Smooth muscle cell of the umbilical artery (primary cell): ENCODE data around the gene H2BK1. TPM values are rescaled to one million over a fixed set of nuclear protein-coding genes. Genes with fewer than 3 reads are reported as not detected.

Experiments used
- total RNA-seq: library from RNA; depleted of rRNA; stranded (reverse); fragments of >200 nt; gene quantifications from 2 replicates; pipeline ENCODE4 v1.2.3, GENCODE V29; 2014

Gene H2BK1
- total RNA-seq = not detected in 2 replicates

DNA sequence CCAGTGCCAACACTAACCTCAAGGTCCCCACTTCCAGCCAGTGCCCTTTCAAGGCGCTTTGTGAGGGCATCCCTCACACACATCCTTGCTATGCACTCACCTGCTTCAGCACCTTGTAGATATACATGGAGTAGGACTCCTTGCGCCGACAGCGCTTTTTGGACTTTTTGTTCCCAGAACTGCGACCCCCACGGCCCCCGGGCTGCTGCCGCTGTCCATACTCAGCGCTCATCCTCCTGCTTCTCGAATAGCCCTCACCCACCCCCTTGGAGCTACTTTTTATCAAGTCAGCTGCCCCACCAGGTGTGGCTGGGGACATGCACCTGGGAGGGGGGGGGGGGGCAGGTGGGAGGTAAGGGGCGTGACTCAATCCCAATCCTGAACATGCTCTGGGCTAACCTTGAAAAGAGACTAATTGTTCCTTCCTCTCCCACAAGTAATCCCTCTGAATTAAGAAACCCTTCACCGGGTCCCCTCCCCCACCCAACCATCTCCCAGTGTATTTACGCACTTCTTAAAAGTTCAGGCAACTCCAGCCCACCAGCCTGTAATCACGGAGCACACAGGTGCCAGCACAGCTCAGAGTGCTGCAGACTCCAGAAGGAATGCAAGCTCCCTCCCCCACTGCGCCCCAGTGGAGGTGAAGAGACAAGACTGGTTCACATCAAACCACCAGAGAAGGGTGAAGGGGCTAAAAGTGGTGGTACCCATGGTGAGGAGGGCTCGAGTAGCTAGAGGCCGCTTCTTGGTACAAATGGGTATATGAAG lies at the start of gene H2BK1:
H2BK1 (minus strand) TSS at position 402 of the 768 bp plus-strand sequence; CDS start at position 232, 170 bp downstream.

DNA sequence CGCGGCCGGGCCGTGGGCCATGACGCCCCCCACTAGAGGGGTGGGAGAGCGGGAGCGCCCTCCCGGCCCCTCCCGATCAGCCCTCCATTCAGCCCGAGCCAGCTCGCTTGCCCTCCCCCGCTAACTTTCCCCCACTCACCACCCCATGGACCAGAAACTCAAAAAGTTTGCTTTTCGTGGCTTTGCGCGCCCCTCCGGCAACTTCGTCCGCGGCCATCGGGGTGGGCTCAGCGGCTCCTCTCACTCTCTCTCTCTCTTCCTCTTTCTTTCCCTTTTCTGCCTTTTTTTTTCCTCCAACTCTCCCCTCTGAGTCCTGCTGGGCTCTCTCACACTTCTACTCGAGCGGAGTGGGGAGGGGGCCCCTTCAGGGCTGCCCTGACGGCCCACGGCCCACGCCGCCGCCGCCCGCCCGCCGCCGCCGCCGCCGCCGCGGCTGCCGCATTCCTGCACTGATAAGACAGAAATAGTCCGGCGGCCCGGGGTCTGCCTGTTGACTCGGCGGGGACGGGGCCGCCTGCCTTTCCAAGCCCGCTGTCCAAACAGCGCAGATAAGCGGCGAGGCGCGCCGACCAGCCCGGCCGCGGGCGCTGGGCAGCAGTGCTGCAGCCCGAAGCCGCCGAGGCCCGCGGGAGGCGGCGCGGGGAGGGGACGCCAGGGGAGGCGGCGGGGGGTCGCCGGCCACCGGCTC lies 38.2 kb upstream of the H2BK1 start, which contains the start of gene SMARCD3:
SMARCD3 (minus strand) TSS at position 349 of the 688 bp plus-strand sequence; CDS start at position 217, 132 bp downstream.

DNA sequence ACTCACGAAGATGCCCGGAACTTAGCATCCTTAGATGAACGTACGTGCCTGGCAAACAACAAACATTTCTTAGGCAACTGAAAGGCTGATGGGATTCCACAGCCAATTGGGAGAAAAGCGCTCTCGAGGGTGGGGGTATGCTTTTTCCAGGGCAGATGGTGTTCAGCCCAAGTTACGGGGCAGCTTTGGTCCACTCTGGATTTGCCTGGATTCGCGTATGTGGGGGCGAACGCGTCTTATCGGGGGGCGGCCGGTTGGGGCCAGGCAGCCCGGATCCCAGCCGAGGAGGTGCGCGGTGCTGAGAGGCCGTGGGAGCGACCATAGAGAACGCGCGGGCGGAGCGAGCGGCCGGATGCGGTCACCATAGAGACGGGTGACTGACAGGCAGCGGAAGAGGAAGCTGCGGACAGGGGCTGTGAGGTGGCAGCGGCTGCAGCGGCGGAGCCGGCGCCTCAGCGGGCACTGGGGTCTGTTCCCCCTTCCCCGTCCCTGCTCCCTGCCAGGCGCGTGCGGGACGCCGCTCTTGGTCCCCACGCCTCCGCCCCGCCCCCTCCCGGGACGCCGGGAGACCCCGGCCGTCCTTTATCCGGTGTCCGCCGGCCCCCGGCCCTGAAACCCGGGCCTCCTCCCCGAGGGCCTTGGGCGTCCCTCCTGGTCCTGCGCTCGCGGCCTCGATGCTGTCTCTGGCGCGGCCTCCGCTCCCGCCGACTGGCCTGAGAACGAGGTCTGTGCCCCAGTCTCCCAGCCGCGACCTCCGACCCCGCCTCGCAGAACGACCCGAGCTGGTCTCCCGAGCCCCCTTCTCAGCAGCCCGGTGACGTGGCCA lies 22.0 kb upstream of the H2BK1 start, which contains the start of gene CHPF2:
CHPF2 (plus strand) TSS at position 393 of the 826 bp plus-strand sequence. CDS start 1,529 bp downstream, outside the sequence.

DNA sequence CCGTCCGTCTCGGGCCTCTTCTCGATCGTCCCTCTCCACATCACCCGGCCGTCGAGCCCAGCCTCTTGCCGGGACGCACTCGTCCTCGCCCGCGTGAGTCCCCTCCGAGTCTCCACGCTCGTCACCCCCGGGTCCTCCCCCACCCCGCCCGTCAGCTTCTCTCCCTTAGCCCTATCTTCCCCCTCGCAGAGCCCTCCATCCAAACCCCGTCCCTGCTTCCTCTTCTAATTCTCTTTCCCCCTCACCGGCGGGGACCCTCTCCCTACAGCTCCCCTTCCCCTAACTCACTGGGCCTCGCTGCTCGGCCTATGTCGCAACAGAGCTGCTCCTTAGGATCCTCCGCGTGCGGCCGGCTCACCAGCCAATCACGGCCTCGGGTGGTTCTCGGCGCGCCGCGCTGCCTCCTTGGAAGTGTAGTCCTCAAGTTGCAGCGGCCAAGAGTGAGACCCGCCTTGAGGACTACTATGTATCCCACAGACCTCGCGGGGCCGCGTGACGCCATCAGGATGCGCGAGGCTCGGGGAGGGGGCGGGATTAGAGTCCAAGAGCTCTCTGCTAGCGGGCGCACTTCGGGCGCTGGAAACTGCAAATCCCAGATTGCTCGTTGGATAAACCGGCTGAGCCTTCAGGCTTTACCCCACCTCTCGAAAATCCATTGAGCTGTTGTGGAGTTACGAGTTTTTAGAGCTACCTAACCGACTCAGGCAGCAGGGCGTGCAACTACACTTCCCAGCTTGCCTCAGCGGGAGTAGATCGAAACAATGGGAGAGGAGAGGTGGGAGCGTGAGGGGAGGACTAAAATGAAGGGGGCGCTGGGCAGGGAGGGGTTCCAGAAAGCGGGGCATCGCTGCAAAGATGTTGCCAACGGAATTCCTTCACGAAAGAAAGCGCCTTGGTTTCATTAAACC lies 16.8 kb upstream of the H2BK1 start, which contains the start of gene ABCF2:
ABCF2 (minus strand) TSS at position 331 of the 908 bp plus-strand sequence. CDS start 747 bp downstream, outside the sequence.

DNA sequence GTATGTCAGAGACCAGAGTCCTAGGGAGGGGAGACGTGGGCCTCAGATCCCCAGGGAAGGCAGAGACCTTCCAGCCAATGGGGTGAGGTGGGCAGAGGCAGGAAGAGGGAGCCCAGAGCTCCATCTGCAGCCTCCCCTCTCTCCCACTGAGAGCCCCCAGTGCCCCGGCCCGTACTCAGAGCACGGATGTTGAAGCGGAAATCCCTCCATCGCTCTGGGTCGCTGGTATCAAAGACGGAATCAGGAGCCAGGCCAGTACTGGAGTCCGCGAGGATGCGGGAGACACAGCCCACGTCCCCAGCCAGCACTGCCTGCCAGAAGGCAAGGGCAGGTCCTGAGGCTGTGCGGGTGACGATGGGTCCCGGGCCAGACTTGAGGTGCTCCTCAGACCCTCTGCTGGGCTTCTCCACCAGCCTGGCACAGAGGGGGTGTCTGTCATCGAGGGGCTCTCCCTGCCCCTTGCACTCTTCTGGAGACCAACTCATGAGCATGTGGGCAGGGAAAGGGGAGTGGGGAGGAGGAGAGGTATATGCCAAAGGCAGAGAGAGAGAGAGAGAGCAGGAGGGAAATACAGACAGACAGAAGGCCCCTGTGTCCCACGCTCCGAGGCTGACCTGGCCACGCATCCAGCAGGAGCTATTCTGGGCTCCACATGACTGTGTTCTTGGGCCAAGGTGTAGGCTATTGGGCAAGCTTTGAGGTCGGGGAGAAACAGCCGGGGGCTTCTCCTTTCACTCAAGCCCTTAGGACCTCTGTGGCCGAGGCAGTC lies 23.5 kb downstream of the H2BK1 start, which contains the start of gene ASB10:
ASB10 (minus strand) TSS at position 611 of the 769 bp plus-strand sequence; CDS start at position 491, 120 bp downstream.

DNA sequence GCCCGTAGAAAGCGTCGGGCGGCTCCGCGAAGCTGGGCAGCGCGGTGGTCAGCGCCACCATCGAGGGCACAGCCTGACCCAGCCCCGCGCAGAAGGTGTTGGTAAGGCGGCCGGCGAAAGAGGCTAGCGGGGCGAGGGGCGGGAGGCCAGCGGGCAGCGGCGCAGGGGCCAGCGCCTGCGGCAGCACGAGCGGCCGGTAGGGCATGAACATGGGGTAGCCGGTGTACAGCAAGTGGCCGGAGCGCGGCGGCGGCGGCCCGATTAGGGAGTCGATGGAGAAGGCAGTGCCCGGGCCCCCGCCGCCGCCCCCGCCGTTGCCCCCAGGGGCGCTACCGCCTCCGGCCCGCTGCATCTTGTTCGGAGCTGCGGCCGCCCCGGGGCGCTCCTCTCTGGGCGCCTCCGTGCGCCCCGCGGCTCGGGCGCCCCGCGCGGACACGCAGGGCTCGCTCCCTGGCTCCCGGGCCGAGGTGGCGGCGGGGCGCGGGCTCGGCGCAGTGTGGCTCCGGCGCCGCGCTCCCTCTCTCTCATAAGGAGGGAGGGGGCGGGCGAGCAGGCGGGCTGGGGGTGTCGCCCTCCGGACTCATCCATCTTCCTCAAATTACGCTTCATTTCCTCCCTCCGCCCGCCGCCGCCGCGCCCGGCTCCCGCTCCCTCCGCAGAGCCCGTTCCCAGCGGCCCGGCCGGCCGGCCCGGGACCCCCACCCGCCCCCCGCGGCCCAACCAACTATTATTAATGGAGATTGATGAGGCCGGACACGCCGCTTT lies 42.9 kb downstream of the H2BK1 start, which contains the start of gene GBX1:
GBX1 (minus strand) TSS at position 498 of the 765 bp plus-strand sequence; CDS start at position 352, 146 bp downstream.

Other genes with a start within 250 kb of the H2BK1 start
- gene KCNH2, start 232.2 kb downstream of the H2BK1 start, total RNA-seq = 2.7 and 3.8 TPM in 2 replicates
- gene NOS3, start 219.5 kb downstream of the H2BK1 start, total RNA-seq = 2.1 and 6.5 TPM in 2 replicates
- 1.6 and 2.1 TPM in 2 replicates for gene ATG9B, start 186.0 kb downstream of the H2BK1 start, total RNA-seq
- gene ABCB8, start 182.0 kb downstream of the H2BK1 start, total RNA-seq = 38.6 and 45.9 TPM in 2 replicates
- gene ASIC3, start 162.0 kb downstream of the H2BK1 start, total RNA-seq = 0.05 TPM in 1 of 2 replicates, not detected in the other
- gene CDK5, start 152.6 kb downstream of the H2BK1 start, total RNA-seq = 21.5 and 34.1 TPM in 2 replicates
- gene SLC4A2, start 150.9 kb downstream of the H2BK1 start, total RNA-seq = 92.3 and 104 TPM in 2 replicates
- gene FASTK, start 129.7 kb downstream of the H2BK1 start, total RNA-seq = 62.7 and 88.8 TPM in 2 replicates
- gene TMUB1, start 127.0 kb downstream of the H2BK1 start, total RNA-seq = 20.2 and 25.5 TPM in 2 replicates
- gene AGAP3, start 124.0 kb downstream of the H2BK1 start, total RNA-seq = 44.2 and 84.8 TPM in 2 replicates
- gene GBX1, start 42.8 kb downstream of the H2BK1 start, total RNA-seq = not detected in 2 replicates
- gene ASB10, start 23.2 kb downstream of the H2BK1 start, total RNA-seq = not detected in 2 replicates
- 71.6 and 85.4 TPM in 2 replicates for gene ABCF2, start 16.7 kb upstream of the H2BK1 start, total RNA-seq
- gene CHPF2, start 22.0 kb upstream of the H2BK1 start, total RNA-seq = 158 and 194 TPM in 2 replicates
- gene SMARCD3, start 38.2 kb upstream of the H2BK1 start, total RNA-seq = 25.7 and 41.3 TPM in 2 replicates
- gene NUB1, start 131.3 kb upstream of the H2BK1 start, total RNA-seq = 31.8 and 47.6 TPM in 2 replicates
- 8.6 TPM in 1 of 2 replicates, not detected in the other for gene WDR86, start 199.6 kb upstream of the H2BK1 start, total RNA-seq
- not detected in 2 replicates for gene CRYGN, start 229.7 kb upstream of the H2BK1 start, total RNA-seq